ENCODE data around the gene IL25. TPM values are rescaled to one million over a fixed set of nuclear protein-coding genes. Genes with fewer than 3 reads are reported as not detected.

The IL25 gene
- total and polyA plus RNA-seq, 2 of the 8 experiments (the other 6 are each of a cell fraction or from before 2014, with no cell fraction given): not detected

DNA sequence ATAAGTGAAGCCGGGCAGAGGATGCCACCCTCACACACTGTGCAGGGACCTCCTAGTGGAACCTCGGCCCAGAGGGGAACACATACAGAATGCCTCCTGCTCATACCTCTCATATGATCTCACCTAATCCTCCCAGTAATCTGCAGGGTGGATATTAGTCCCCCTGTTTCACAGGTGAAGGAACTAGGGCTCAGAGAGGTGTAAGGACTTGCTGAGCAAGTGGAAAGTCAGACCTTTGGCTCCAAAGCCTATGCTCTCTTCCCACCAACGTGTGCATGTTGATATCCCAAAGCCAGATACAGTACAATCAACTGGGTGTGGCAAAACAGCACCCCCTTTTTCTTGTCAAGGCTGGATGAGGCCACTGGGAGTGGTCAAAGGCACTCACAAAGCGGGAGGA, 31.3 kb downstream of the IL25 start (continued):
- no peak for TF ChIP-seq SIN3A (conservative IDR thresholded peaks at IDR 0.05 in 1 of 2, IDR thresholded peaks at IDR 0.05 in 1 of 2; ENCODE audit: low read depth in 1 of 2, low read length in 2 of 2)

All from H1 (cell line).